ENCODE measurements around the gene ADAD1.

DNA sequence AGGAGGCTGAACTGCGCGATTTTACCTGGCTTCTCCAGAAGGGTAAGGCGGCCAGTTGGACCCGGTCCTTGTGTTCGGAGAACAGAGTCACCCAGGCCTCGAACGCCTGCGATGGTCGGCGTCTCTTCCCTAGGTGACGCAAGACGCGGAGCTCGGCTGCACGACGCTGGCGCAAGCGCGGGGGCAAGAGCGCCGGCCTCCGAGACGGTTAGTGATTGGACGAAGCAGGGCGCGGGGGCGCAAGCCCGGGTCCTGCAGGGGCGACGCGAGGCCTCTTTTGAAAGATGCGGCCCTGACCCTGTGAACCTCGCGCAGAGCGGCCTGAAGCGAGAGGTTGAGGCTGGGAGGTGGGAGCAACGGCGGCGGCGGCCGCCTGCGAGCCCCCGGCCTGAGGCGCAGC lies 428 bp downstream of the ADAD1 start:
- TF ChIP-seq EZH2 (IDR thresholded peaks at IDR 0.05; ENCODE audit: borderline replicate concordance) (no peak), EZH2phosphoT487 (IDR thresholded peaks at IDR 0.05; ENCODE audit: low read depth, severe bottlenecking, unreplicated experiment) (no peak)
- TF ChIP-seq, protein P1, sequence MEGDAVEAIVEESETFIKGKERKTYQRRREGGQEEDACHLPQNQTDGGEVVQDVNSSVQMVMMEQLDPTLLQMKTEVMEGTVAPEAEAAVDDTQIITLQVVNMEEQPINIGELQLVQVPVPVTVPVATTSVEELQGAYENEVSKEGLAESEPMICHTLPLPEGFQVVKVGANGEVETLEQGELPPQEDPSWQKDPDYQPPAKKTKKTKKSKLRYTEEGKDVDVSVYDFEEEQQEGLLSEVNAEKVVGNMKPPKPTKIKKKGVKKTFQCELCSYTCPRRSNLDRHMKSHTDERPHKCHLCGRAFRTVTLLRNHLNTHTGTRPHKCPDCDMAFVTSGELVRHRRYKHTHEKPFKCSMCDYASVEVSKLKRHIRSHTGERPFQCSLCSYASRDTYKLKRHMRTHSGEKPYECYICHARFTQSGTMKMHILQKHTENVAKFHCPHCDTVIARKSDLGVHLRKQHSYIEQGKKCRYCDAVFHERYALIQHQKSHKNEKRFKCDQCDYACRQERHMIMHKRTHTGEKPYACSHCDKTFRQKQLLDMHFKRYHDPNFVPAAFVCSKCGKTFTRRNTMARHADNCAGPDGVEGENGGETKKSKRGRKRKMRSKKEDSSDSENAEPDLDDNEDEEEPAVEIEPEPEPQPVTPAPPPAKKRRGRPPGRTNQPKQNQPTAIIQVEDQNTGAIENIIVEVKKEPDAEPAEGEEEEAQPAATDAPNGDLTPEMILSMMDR (IDR thresholded peaks at IDR 0.05; ENCODE audit: poor library complexity): no peak

All from hepatocyte (in vitro differentiated cells).